HCT116 (cell line): ENCODE results near the gene TNFRSF8. TPM values are rescaled to one million over a fixed set of nuclear protein-coding genes. Genes with fewer than 3 reads are reported as not detected.

Source experiments
- ATAC-seq: fragments of 200-7000 bp; cut with Tn5 transposase; 2 replicates; pipeline ENCODE4 v1.9.1; 2020; ENCODE audit warnings: mild to moderate bottlenecking, moderate library complexity
- BruUV-seq: library from RNA; stranded (reverse); fragments of 400-500 nt; replicated peaks from 2 replicates; lab custom pipeline; 2021; lab: Mats Ljungman, UMichigan
- CTCF ChIA-PET: fragments of 300-600 bp; sonication (Branson Sonifier 250); formaldehyde crosslinking; loops from one replicate; lab custom pipeline; 2021; ENCODE audit warnings: antibody characterized with exemption; lab: Charles Lee
- POLR2A ChIA-PET: fragments of 300-600, 350-600 bp; sonication (Branson Sonifier 250); formaldehyde crosslinking; loops from one replicate; lab custom pipeline; 2021; ENCODE audit warnings: antibody characterized with exemption; lab: Charles Lee
- RAD21 ChIA-PET, 2 experiments: fragments of 300-600 bp; sonication (Branson Sonifier 250); formaldehyde crosslinking; loops; one replicate each; lab custom pipeline; 2023; ENCODE audit warnings: low total read pairs in 2 of 2; ENCODE audit not compliant: uncharacterized antibody in 2 of 2, unreplicated experiment in 2 of 2, low non-redundant PET in 1 of 2; lab: Charles Lee
- DNase-seq: peaks from one replicate; pipeline ENCODE4 v3.0.0-alpha.2; 2010; ENCODE audit warnings: low read depth, low spot score
- H2AFZ ChIP-seq: fragments of 200-600 bp; shearing (Covaris generic), sonication (generic); 2 replicates; pipeline ENCODE4 v1.6.1; 2017; ENCODE audit warnings: low read depth, mixed run types, mixed read lengths, antibody characterized with exemption, low read length; ENCODE audit not compliant: poor library complexity, severe bottlenecking
- H3K27ac ChIP-seq: 2 replicates; pipeline ENCODE4 v1.5.1; 2012; ENCODE audit warnings: low read depth, low read length
- H3K27me3 ChIP-seq: fragments of 200-600 bp; sonication (generic); 2 replicates; pipeline ENCODE4 v1.6.1; 2016; ENCODE audit warnings: mixed run types, low read length, mixed read lengths; ENCODE audit not compliant: insufficient read depth
- H3K36me3 ChIP-seq, 2 experiments: fragments of 200-500 bp in 1 of 2; fragments of 200-600 bp in 1 of 2; sonication (Bioruptor generic) in 1 of 2; sonication (generic) in 1 of 2; 2 replicates each; pipeline versions ENCODE4 v1.5.1 to v1.6.1; 2014 to 2016; ENCODE audit warnings: low read length in 2 of 2, inconsistent platforms in 1 of 2, mixed read lengths in 1 of 2, mixed run types in 1 of 2; ENCODE audit not compliant: insufficient read depth in 2 of 2, control insufficient read depth in 1 of 2
- H3K4me1 ChIP-seq, 2 experiments: fragments of 200-600 bp in 1 of 2; sonication (generic) in 1 of 2; 2 replicates each; pipeline versions ENCODE4 v1.5.1 to v1.6.1; 2012 to 2017; ENCODE audit warnings: low read length in 2 of 2, inconsistent platforms in 1 of 2, mild to moderate bottlenecking in 1 of 2, mixed read lengths in 1 of 2, mixed run types in 1 of 2, moderate library complexity in 1 of 2; ENCODE audit not compliant: insufficient read depth in 2 of 2, control insufficient read depth in 1 of 2
- H3K4me2 ChIP-seq: fragments of 200-600 bp; sonication (generic); 2 replicates; pipeline ENCODE4 v1.6.1; 2017; ENCODE audit warnings: mixed run types, low read length, mixed read lengths
- H3K4me3 ChIP-seq, 2 experiments: fragments of 200-600 bp in 1 of 2; sonication (generic) in 1 of 2; replicated peaks in 1 of 2; 2 replicates each; pipeline ENCODE4 v1.5.1; 2011 to 2016; ENCODE audit warnings: low read length in 2 of 2, control low read depth in 1 of 2, low read depth in 1 of 2, mild to moderate bottlenecking in 1 of 2, mixed read lengths in 1 of 2, mixed run types in 1 of 2
- H3K79me2 ChIP-seq: fragments of 200-600 bp; sonication (generic); 2 replicates; pipeline ENCODE4 v1.6.1; 2017; ENCODE audit warnings: mild to moderate bottlenecking, mixed run types, low read length, moderate library complexity, mixed read lengths; ENCODE audit not compliant: insufficient read depth
- H3K9ac ChIP-seq: fragments of 200-600 bp; sonication (generic); 2 replicates; pipeline ENCODE4 v1.6.1; 2016; ENCODE audit warnings: low read length, mixed read lengths
- H3K9me2 ChIP-seq: fragments of 200-600 bp; sonication (generic), shearing (Covaris generic); 2 replicates; pipeline ENCODE4 v1.6.1; 2017; ENCODE audit warnings: mixed run types, mild to moderate bottlenecking, moderate library complexity; ENCODE audit not compliant: insufficient read depth
- H3K9me3 ChIP-seq, 2 experiments: fragments of 200-500 bp in 1 of 2; fragments of 200-600 bp in 1 of 2; sonication (Bioruptor generic) in 1 of 2; sonication (generic) in 1 of 2; 2 replicates each; pipeline ENCODE4 v1.6.1; 2014 to 2017; ENCODE audit warnings: low read length in 2 of 2, mixed read lengths in 2 of 2, inconsistent platforms in 1 of 2, low read depth in 1 of 2, mild to moderate bottlenecking in 1 of 2, mixed run types in 1 of 2, moderate library complexity in 1 of 2; ENCODE audit not compliant: control insufficient read depth in 1 of 2, insufficient read depth in 1 of 2
- H4K20me1 ChIP-seq: fragments of 200-600 bp; sonication (generic), shearing (Covaris generic); 2 replicates; pipeline ENCODE4 v1.6.1; 2017; ENCODE audit warnings: mixed run types, mild to moderate bottlenecking, moderate library complexity; ENCODE audit not compliant: insufficient read depth
- CBX3 ChIP-seq: IDR thresholded peaks from 2 replicates; pipeline ENCODE4 v1.6.1; 2012; ENCODE audit warnings: low read depth
- CEBPB ChIP-seq: IDR thresholded peaks from 2 replicates; pipeline ENCODE4 v1.6.1; 2012; ENCODE audit warnings: low read depth
- EZH2 ChIP-seq: fragments of 200-600 bp; sonication (generic); IDR thresholded peaks from 2 replicates; pipeline ENCODE4 v1.6.1; 2017; ENCODE audit warnings: antibody characterized with exemption, mixed run types
- EZH2phosphoT487 ChIP-seq: fragments of 200-600 bp; IDR thresholded peaks from 2 replicates; pipeline ENCODE4 v1.6.1; 2018; ENCODE audit warnings: antibody characterized with exemption, borderline replicate concordance
- JUND ChIP-seq: IDR thresholded peaks from 2 replicates; pipeline ENCODE4 v1.6.1; 2012
- POLR2A ChIP-seq: IDR thresholded peaks from 2 replicates; pipeline ENCODE4 v1.7.0; 2011; ENCODE audit warnings: borderline replicate concordance; ENCODE audit not compliant: insufficient read depth, insufficient read length; ENCODE audit errors: extremely low read depth
- REST ChIP-seq: IDR thresholded peaks from 2 replicates; pipeline ENCODE4 v1.6.1; 2012; ENCODE audit warnings: low read depth
- SIN3A ChIP-seq: IDR thresholded peaks from 2 replicates; pipeline ENCODE4 v1.6.1; 2012; ENCODE audit warnings: low read depth
- SP1 ChIP-seq: IDR thresholded peaks from 2 replicates; pipeline ENCODE4 v1.6.1; 2012; ENCODE audit warnings: low read depth
- SRF ChIP-seq: IDR thresholded peaks from 2 replicates; pipeline ENCODE4 v1.6.1; 2012; ENCODE audit warnings: low read depth
- TCF7L2 ChIP-seq: IDR thresholded peaks from 2 replicates; pipeline ENCODE4 v1.7.0; 2011; ENCODE audit warnings: borderline replicate concordance, inconsistent platforms; ENCODE audit not compliant: insufficient read depth, insufficient read length; ENCODE audit errors: extremely low read depth
- YY1 ChIP-seq: IDR thresholded peaks from 2 replicates; pipeline ENCODE4 v1.6.1; 2011; ENCODE audit warnings: low read length, low read depth, moderate library complexity, mild to moderate bottlenecking; ENCODE audit not compliant: insufficient replicate concordance; ENCODE audit errors: extremely low read depth
- intact Hi-C: fragments of 100-400 bp; cut with micrococcal nuclease; formaldehyde crosslinking; loops from 2 replicates; pipeline ENCODE4 v1.10.0; 2022
- total RNA-seq: library from RNA; stranded (reverse); gene quantifications from one replicate; pipeline ENCODE4 v1.2.1, GENCODE V29; 2021; ENCODE audit not compliant: unreplicated experiment
- TF ChIP-seq, protein P1 (sequence below): IDR thresholded peaks from 2 replicates; pipeline ENCODE4 v1.6.1; 2012
- TF ChIP-seq, protein P2 (sequence below), 3 experiments: fragments of 200-600 bp in 1 of 3; sonication (generic) in 1 of 3; IDR thresholded peaks in 2 of 3; conservative IDR thresholded peaks in 1 of 3; 2 replicates each; pipeline ENCODE4 v1.5.1; 2012 to 2017; ENCODE audit warnings: low read depth in 2 of 3, low read length in 2 of 3, antibody characterized with exemption in 1 of 3, borderline replicate concordance in 1 of 3, control low read depth in 1 of 3, mild to moderate bottlenecking in 1 of 3, mixed read lengths in 1 of 3, mixed run types in 1 of 3, moderate library complexity in 1 of 3; ENCODE audit not compliant: insufficient read depth in 1 of 3
- TF ChIP-seq, protein P3 (sequence below): IDR thresholded peaks from 2 replicates; pipeline ENCODE4 v1.6.1; 2012

TNFRSF8 gene
- total RNA-seq, 1 experiment from 2014 or later: 0.17 TPM

DNA sequence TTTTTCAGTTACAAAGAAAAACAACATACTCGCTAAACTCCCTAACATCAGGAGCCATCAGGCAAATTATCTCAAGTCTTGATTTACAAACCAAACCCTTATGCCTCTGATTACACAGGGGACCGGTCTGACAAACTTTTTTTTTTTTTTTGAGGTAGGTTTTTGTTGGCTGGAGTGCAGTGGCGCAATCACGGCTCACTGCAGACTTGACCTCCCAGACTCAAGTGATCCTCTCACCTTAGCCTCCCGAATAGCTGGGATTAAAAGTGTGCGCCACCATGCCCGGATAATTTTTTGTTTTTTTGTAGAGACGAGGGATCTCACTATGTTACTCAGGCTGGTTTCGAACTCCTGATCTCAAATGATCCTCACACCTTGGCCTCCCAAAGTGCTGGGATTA, 47.6 kb upstream of the TNFRSF8 start:
- Histone ChIP-seq H3K79me2 (peaks cover 10% of the 10 kb centered on the region; the same call in 1 of the 2 replicates), H2AFZ (no peak overlapping the region), H3K9me2 (no peaks in the 10 kb centered on the region), H3K27ac (no peak overlapping the region), H3K4me2 (no peak overlapping the region)
- intact Hi-C loops: no loop called here
- TF ChIP-seq EZH2phosphoT487: no peak
- no peak for TF ChIP-seq SP1
- no peak for TF ChIP-seq EZH2
- no peak for TF ChIP-seq CEBPB
- no peak for TF ChIP-seq SRF
- TF ChIP-seq, protein P1, sequence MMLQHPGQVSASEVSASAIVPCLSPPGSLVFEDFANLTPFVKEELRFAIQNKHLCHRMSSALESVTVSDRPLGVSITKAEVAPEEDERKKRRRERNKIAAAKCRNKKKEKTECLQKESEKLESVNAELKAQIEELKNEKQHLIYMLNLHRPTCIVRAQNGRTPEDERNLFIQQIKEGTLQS: no peak
- no peak for TF ChIP-seq SIN3A
- TF ChIP-seq YY1: no peak
- TF ChIP-seq, all 23 proteins: peak for 0
- peaks cover 0 to 26% of the 10 kb centered on the region in 2 experiments; a peak in 2 of 4 replicates for H3K4me1 ChIP-seq
- H3K27me3 ChIP-seq: no peaks in the 10 kb centered on the region
- ChIA-PET RAD21 (no interaction called here), CTCF (no interaction called here), POLR2A (interaction anchor here (0.7 kb wide), 1 partner anchor 107 kb away, joined by 5 read pairs; no protein-coding TSS in a partner anchor)
- BruUV-seq: no TSS peak
- ATAC-seq: no peak
- H3K4me3 ChIP-seq: no peak overlapping the region
- no peaks in the 10 kb centered on the region for H4K20me1 ChIP-seq
- no peak overlapping the region for H3K9ac ChIP-seq
- peaks cover 10 to 14% of the 10 kb centered on the region in 2 experiments; a peak in 3 of 4 replicates for H3K36me3 ChIP-seq
- H3K9me3 ChIP-seq: no peaks in the 10 kb centered on the region
- DNase-seq: no peak

GRCh38 chr1:12016182-12016581, 46.9 kb upstream of the TNFRSF8 start:
- ChIA-PET POLR2A (interaction anchor here (0.7 to 1.1 kb wide), 2 partner anchors 24 to 108 kb away, joined by 4 to 5 read pairs; no protein-coding TSS in a partner anchor), CTCF (no interaction called here), RAD21 (no interaction called here)
- H2AFZ ChIP-seq: no peak overlapping the region
- peaks cover 0 to 27% of the 10 kb centered on the region in 2 experiments; a peak in 2 of 4 replicates for H3K4me1 ChIP-seq
- peaks cover 10% of the 10 kb centered on the region; the same call in 1 of the 2 replicates for H3K79me2 ChIP-seq
- H3K9me3 ChIP-seq: no peaks in the 10 kb centered on the region
- no peak for DNase-seq
- intact Hi-C loops: no loop called here
- no peaks in the 10 kb centered on the region for H3K9me2 ChIP-seq
- no peak overlapping the region for H3K27ac ChIP-seq
- ATAC-seq: no peak
- no peak overlapping the region for H3K4me3 ChIP-seq
- no peaks in the 10 kb centered on the region for H4K20me1 ChIP-seq
- no peak overlapping the region for H3K9ac ChIP-seq
- TF ChIP-seq TCF7L2: no peak
- TF ChIP-seq, protein P2, sequence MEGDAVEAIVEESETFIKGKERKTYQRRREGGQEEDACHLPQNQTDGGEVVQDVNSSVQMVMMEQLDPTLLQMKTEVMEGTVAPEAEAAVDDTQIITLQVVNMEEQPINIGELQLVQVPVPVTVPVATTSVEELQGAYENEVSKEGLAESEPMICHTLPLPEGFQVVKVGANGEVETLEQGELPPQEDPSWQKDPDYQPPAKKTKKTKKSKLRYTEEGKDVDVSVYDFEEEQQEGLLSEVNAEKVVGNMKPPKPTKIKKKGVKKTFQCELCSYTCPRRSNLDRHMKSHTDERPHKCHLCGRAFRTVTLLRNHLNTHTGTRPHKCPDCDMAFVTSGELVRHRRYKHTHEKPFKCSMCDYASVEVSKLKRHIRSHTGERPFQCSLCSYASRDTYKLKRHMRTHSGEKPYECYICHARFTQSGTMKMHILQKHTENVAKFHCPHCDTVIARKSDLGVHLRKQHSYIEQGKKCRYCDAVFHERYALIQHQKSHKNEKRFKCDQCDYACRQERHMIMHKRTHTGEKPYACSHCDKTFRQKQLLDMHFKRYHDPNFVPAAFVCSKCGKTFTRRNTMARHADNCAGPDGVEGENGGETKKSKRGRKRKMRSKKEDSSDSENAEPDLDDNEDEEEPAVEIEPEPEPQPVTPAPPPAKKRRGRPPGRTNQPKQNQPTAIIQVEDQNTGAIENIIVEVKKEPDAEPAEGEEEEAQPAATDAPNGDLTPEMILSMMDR (IDR thresholded peaks at IDR 0.05 in 2 of 3, conservative IDR thresholded peaks at IDR 0.05 in 1 of 3; ENCODE audit: borderline replicate concordance in 1 of 3, insufficient read depth in 1 of 3, low read depth in 2 of 3, low read length in 2 of 3): no peak
- no peak for TF ChIP-seq EZH2
- TF ChIP-seq, protein P3, sequence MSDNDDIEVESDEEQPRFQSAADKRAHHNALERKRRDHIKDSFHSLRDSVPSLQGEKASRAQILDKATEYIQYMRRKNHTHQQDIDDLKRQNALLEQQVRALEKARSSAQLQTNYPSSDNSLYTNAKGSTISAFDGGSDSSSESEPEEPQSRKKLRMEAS: no peak
- TF ChIP-seq REST: no peak
- TF ChIP-seq CBX3: no peak
- no peak for TF ChIP-seq YY1
- no peak for TF ChIP-seq POLR2A
- TF ChIP-seq JUND: no peak
- BruUV-seq: no TSS peak
- no peak overlapping the region for H3K4me2 ChIP-seq
- H3K27me3 ChIP-seq: no peaks in the 10 kb centered on the region
- H3K36me3 ChIP-seq: peaks cover 4 to 12% of the 10 kb centered on the region in 2 experiments; a peak in 2 of 4 replicates
